Measurements from ENCODE around the gene APBB1IP. TPM values are rescaled to one million over a fixed set of nuclear protein-coding genes. Genes with fewer than 3 reads are reported as not detected.
"Not testable (repeated sequence)": the region's sequence is repeated elsewhere in the genome, so short reads cannot be mapped to it uniquely, and the experiment has no call there.

Gene APBB1IP
- total RNA-seq, 4 donors from 2014 or later = 3.3 to 32.2 (median 4.9) TPM

DNA sequence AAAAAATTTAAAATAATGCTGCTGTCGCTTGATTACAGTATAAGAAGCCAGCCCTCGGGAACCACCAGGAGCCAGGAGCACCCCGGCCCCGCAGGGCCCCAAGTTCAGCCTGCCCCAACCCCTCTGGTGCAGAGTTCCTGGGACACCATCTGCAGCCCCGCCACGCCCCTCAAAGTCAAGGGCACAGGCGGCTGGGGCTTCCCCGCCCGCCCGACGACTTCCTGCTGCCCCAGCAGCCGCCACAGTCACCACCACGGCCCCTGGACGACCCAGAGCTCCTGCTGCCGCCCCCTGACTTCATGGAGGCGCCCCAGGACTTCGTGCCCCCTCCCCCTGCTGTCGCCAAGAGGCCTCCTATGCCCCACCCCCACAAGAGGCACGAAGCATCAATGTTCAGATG, 155.8 kb downstream of the APBB1IP start:
- DNase-seq = peak in 2 of 3 donors; percentile 58 to 69

GRCh38 chr10:26603283-26603682, 165.1 kb downstream of the APBB1IP start:
- H3K9me3 ChIP-seq, H3K27ac ChIP-seq: not testable (repeated sequence)
- DNase-seq = peak in 1 of 3 donors; percentile 78

More for the DNA sequence above, 155.8 kb downstream of the APBB1IP start:
- Histone ChIP-seq H3K4me3 (peak overlapping the region in 1 of 4 donors; percentile 34), H3K27ac (no peak overlapping the region), H3K36me3 (no peaks in the 10 kb centered on the region), H3K27me3 (no peaks in the 10 kb centered on the region), H3K9me3 (no peaks in the 10 kb centered on the region), H3K4me1 (no peaks in the 10 kb centered on the region)
- no peak for TF ChIP-seq POLR2A (IDR thresholded peaks at IDR 0.05)
- TF ChIP-seq, protein P1, sequence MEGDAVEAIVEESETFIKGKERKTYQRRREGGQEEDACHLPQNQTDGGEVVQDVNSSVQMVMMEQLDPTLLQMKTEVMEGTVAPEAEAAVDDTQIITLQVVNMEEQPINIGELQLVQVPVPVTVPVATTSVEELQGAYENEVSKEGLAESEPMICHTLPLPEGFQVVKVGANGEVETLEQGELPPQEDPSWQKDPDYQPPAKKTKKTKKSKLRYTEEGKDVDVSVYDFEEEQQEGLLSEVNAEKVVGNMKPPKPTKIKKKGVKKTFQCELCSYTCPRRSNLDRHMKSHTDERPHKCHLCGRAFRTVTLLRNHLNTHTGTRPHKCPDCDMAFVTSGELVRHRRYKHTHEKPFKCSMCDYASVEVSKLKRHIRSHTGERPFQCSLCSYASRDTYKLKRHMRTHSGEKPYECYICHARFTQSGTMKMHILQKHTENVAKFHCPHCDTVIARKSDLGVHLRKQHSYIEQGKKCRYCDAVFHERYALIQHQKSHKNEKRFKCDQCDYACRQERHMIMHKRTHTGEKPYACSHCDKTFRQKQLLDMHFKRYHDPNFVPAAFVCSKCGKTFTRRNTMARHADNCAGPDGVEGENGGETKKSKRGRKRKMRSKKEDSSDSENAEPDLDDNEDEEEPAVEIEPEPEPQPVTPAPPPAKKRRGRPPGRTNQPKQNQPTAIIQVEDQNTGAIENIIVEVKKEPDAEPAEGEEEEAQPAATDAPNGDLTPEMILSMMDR (IDR thresholded peaks at IDR 0.05) = no peak

DNA sequence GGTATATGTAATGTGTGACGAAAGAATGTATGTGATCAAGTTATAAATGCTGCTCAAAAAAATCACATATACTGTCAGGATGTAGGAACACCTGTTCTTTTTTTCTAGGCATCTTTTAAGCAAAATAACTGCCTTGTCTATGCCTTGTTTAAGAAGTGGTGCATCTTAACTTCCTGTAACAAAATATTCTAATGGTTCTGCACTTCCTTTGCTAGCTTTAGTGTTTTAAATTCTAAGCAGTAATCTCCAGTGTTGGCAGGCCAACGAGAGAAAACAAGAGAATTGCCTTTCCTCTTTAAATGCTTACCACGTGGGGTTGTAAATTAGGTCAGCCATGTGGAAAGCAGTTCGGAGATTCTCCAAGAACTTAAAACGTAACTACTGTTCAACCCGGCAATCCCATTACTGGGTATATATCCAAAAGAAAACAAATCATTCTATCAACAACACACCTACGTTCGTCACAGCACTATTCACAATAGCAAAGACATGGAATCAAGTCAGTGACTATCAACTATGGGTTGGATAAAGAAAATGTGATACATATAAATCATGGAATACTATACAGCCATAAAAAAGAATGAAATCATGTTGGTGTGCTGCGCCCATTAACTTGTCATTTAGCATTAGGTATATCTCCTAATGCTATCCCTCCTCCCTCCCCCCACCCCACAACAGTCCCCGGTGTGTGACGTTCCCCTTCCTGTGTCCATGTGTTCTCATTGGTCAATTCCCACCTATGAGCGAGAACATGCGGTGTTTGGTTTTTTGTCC, 166.4 kb downstream of the APBB1IP start:
- H3K27ac ChIP-seq, H3K4me1 ChIP-seq, H3K9me3 ChIP-seq, H3K27me3 ChIP-seq, DNase-seq, H3K4me3 ChIP-seq, H3K36me3 ChIP-seq: not testable (repeated sequence)

More at GRCh38 chr10:26603283-26603682, 165.1 kb downstream of the APBB1IP start:
- H3K4me3 ChIP-seq, H3K4me1 ChIP-seq, H3K27me3 ChIP-seq, H3K36me3 ChIP-seq: not testable (repeated sequence)

GRCh38 chr10:26606389-26606877, 168.3 kb downstream of the APBB1IP start:
- DNase-seq, H3K36me3 ChIP-seq: not testable (repeated sequence)

DNA sequence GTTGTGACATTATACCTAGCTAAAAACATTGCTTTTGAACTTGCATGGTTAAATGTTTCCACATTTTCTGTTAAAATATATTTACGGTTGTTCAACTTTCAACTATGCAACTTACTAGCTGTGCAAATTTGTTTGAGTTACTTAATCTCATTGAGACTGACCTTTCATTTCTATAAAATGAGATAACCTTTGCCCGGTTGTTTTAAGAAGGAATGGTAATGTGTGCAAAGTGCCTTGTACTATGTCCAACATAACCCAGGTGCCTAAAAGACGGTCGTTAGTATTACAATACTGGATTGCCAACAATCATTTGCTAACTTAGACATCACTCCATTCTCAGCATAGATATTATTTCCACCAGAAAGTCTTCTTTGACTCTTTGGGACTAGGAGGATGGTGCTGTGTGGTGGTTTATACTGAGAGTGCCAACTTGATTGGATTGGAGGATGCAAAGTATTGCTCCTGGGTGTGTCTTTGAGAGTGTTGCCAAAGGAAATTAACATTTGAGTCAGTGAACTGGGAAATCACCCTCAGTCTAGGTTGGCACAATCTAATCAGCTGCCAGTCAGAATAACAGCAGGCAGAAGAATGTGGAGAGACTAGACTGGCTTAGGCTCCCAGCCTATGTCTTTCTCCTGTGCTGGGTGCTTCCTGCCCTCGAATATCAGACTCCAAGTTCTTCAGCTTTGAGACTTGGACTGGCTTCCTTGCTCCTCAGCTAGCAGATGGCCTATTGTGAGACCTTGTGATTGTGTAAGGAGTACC, 174.2 kb downstream of the APBB1IP start:
- DNase-seq = peak in 1 of 3 donors; percentile 60
- Histone ChIP-seq H3K27ac (peak overlapping the region in 3 of 4 donors; percentile 4 to 83 (median 69)), H3K36me3 (no peaks in the 10 kb centered on the region), H3K4me1 (no peaks in the 10 kb centered on the region), H3K9me3 (no peaks in the 10 kb centered on the region), H3K27me3 (no peaks in the 10 kb centered on the region), H3K4me3 (no peak overlapping the region)
- TF ChIP-seq, protein P1 (IDR thresholded peaks at IDR 0.05) = no peak
- TF ChIP-seq POLR2A (IDR thresholded peaks at IDR 0.05) = peak in 1 of 2 donors; percentile 58

More at GRCh38 chr10:26606389-26606877, 168.3 kb downstream of the APBB1IP start:
- H3K4me1 ChIP-seq, H3K27me3 ChIP-seq, H3K27ac ChIP-seq, H3K4me3 ChIP-seq, H3K9me3 ChIP-seq: not testable (repeated sequence)
- TF ChIP-seq, protein P1 (IDR thresholded peaks at IDR 0.05) = peak in 5 of 6 experiments; percentile 16 to 68 (median 52)

Small RNAs within 50 kb of the gene (small RNA-seq; reads per million reads assigned to genes)
- gene RNA5SP307 = 0 reads per million in 2 donors

Other genes starting within 250 kb of the APBB1IP start
- not detected for gene GAD2, start 221.6 kb upstream of the APBB1IP start, total RNA-seq